ENCODE measurements around the gene LASP1.

Gene LASP1

GRCh38 chr17:38892083-38892482 lies 22.2 kb downstream of the LASP1 start:
- no peak overlapping the region for H3K4me3 ChIP-seq (ENCODE audit: low read depth, low read length)
- TF ChIP-seq CTCF (IDR thresholded peaks at IDR 0.05; ENCODE audit: insufficient read depth, low read depth, low read length, missing control alignments): no peak
- no peak for DNase-seq (ENCODE audit: low read depth)

GRCh38 chr17:38892620-38893019 lies 22.8 kb downstream of the LASP1 start:
- DNase-seq (ENCODE audit: low read depth): no peak
- no peak overlapping the region for H3K4me3 ChIP-seq (ENCODE audit: low read depth, low read length)
- TF ChIP-seq CTCF (IDR thresholded peaks at IDR 0.05; ENCODE audit: insufficient read depth, low read depth, low read length, missing control alignments): no peak

- no peak for DNase-seq (ENCODE audit: low read depth)
- H3K4me3 ChIP-seq (ENCODE audit: low read depth, low read length): no peak overlapping the region
- TF ChIP-seq CTCF (IDR thresholded peaks at IDR 0.05; ENCODE audit: insufficient read depth, low read depth, low read length, missing control alignments): no peak
Observed at GRCh38 chr17:38893113-38893512, 23.3 kb downstream of the LASP1 start.

- TF ChIP-seq CTCF (IDR thresholded peaks at IDR 0.05; ENCODE audit: insufficient read depth, low read depth, low read length, missing control alignments): no peak
Observed at GRCh38 chr17:38893607-38894006, 23.7 kb downstream of the LASP1 start.

GRCh38 chr17:38894276-38894675 lies 24.4 kb downstream of the LASP1 start:
- DNase-seq (ENCODE audit: low read depth): no peak
- no peak for TF ChIP-seq CTCF (IDR thresholded peaks at IDR 0.05; ENCODE audit: insufficient read depth, low read depth, low read length, missing control alignments)
- H3K4me3 ChIP-seq (ENCODE audit: low read depth, low read length): no peak overlapping the region

More at GRCh38 chr17:38893607-38894006, 23.7 kb downstream of the LASP1 start:
- DNase-seq (ENCODE audit: low read depth): no peak
- no peak overlapping the region for H3K4me3 ChIP-seq (ENCODE audit: low read depth, low read length)

GRCh38 chr17:38896346-38896954 lies 26.6 kb downstream of the LASP1 start:
- no peak for DNase-seq (ENCODE audit: low read depth)

More at GRCh38 chr17:38896346-38896954, 26.6 kb downstream of the LASP1 start:
- TF ChIP-seq CTCF (IDR thresholded peaks at IDR 0.05; ENCODE audit: insufficient read depth, low read depth, low read length, missing control alignments): no peak
- no peak overlapping the region for H3K4me3 ChIP-seq (ENCODE audit: low read depth, low read length)
